Retina (tissue), 1 donor: ENCODE results near the gene GPR160.
"Not testable (repeated sequence)": the region's sequence is repeated elsewhere in the genome, so short reads cannot be mapped to it uniquely, and the experiment has no call there.

ENCODE experiments used
- DNase-seq: peaks from one replicate; pipeline ENCODE4 v3.0.0-alpha.2; 2016

The GPR160 gene

GRCh38 chr3:170076715-170077238 is 39.0 kb downstream of the GPR160 start:
- no peak for DNase-seq

GRCh38 chr3:170077361-170077760 is 39.6 kb downstream of the GPR160 start:
- no peak for DNase-seq

GRCh38 chr3:170078620-170079281 is 41.0 kb downstream of the GPR160 start:
- DNase-seq = no peak

GRCh38 chr3:170079536-170080165 is 41.9 kb downstream of the GPR160 start:
- no peak for DNase-seq

GRCh38 chr3:170080605-170081004 is 42.8 kb downstream of the GPR160 start:
- DNase-seq = no peak

GRCh38 chr3:170081079-170081741 is 43.4 kb downstream of the GPR160 start:
- DNase-seq = no peak

- no peak for DNase-seq
Measured at GRCh38 chr3:170083343-170083742, 45.5 kb downstream of the GPR160 start.

GRCh38 chr3:170085396-170085795 is 47.6 kb downstream of the GPR160 start:
- no peak for DNase-seq

- no peak for DNase-seq
Measured at GRCh38 chr3:170089862-170090600, 52.2 kb downstream of the GPR160 start.

- no peak for DNase-seq
Measured at GRCh38 chr3:170090601-170090981, 52.8 kb downstream of the GPR160 start.

GRCh38 chr3:170092907-170093306 is 55.1 kb downstream of the GPR160 start:
- DNase-seq = no peak

GRCh38 chr3:170095771-170096170 is 58.0 kb downstream of the GPR160 start:
- no peak for DNase-seq

GRCh38 chr3:170096342-170096741 is 58.5 kb downstream of the GPR160 start:
- no peak for DNase-seq

- no peak for DNase-seq
Measured at GRCh38 chr3:170098753-170099152, 61.0 kb downstream of the GPR160 start.

- DNase-seq = no peak
Measured at GRCh38 chr3:170100944-170101343, 63.1 kb downstream of the GPR160 start.

- DNase-seq = no peak
Measured at GRCh38 chr3:170102431-170102830, 64.6 kb downstream of the GPR160 start.

- no peak for DNase-seq
Measured at GRCh38 chr3:170107941-170108340, 70.1 kb downstream of the GPR160 start.

GRCh38 chr3:170108955-170109354 is 71.2 kb downstream of the GPR160 start:
- DNase-seq = no peak

- DNase-seq = no peak
Measured at GRCh38 chr3:170109579-170110293, 71.9 kb downstream of the GPR160 start.

- no peak for DNase-seq
Measured at GRCh38 chr3:170111147-170111771, 73.5 kb downstream of the GPR160 start.

- DNase-seq = not testable (repeated sequence)
Measured at GRCh38 chr3:170114165-170114564, 76.4 kb downstream of the GPR160 start.

- no peak for DNase-seq
Measured at GRCh38 chr3:170117134-170117533, 79.3 kb downstream of the GPR160 start.
